Gastrocnemius medialis (tissue), 4 donors: ENCODE measurements around the gene PTPMT1.
"Not testable (repeated sequence)": the region's sequence is repeated elsewhere in the genome, so short reads cannot be mapped to it uniquely, and the experiment has no call there.

Experiments
- POLR2A ChIP-seq, 2 donors: fragments of 450-650 bp; IDR thresholded peaks; one replicate each; pipeline ENCODE4 v1.6.1; 2017; ENCODE audit warnings: antibody characterized with exemption in 2 of 2, mild to moderate bottlenecking in 2 of 2, moderate library complexity in 2 of 2
- TF ChIP-seq, protein P1 (sequence below), 5 experiments: fragments of 450-650 bp in 3 of 5; fragments of 200-600 bp in 2 of 5; sonication (generic) in 2 of 5; IDR thresholded peaks in 4 of 5; conservative IDR thresholded peaks in 1 of 5; 1 replicate in 4 of 5; 2 replicates in 1 of 5; pipeline ENCODE4 v1.5.1; 2016 to 2019; ENCODE audit warnings: antibody characterized with exemption in 5 of 5, mild to moderate bottlenecking in 3 of 5, moderate library complexity in 3 of 5

DNA sequence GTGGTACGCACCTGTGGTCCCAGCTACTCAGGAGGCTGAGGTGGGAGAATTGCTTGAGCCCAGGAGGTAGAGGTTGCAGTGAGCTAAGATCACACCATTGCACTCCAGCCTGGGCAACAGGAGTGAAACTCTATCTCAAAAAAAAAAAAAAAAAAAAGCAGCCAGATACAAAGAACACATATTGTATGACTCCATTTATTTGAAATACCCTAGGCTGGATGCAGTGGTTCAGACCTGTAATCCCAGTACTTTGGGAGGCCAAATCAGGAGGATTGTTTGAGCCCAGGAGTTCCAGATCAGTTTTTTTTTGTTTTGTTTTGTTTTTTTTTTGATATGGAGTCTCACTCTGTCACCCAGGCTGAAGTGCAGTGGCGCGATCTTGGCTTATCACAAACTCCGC is 3.0 kb upstream of the PTPMT1 start:
- TF ChIP-seq POLR2A (IDR thresholded peaks at IDR 0.05), result not testable (repeated sequence)
- TF ChIP-seq, protein P1, sequence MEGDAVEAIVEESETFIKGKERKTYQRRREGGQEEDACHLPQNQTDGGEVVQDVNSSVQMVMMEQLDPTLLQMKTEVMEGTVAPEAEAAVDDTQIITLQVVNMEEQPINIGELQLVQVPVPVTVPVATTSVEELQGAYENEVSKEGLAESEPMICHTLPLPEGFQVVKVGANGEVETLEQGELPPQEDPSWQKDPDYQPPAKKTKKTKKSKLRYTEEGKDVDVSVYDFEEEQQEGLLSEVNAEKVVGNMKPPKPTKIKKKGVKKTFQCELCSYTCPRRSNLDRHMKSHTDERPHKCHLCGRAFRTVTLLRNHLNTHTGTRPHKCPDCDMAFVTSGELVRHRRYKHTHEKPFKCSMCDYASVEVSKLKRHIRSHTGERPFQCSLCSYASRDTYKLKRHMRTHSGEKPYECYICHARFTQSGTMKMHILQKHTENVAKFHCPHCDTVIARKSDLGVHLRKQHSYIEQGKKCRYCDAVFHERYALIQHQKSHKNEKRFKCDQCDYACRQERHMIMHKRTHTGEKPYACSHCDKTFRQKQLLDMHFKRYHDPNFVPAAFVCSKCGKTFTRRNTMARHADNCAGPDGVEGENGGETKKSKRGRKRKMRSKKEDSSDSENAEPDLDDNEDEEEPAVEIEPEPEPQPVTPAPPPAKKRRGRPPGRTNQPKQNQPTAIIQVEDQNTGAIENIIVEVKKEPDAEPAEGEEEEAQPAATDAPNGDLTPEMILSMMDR (IDR thresholded peaks at IDR 0.05 in 4 of 5, conservative IDR thresholded peaks at IDR 0.05 in 1 of 5), result not testable (repeated sequence)
